ENCODE measurements around the gene UBE2V1.
"Not testable (repeated sequence)": the region's sequence is repeated elsewhere in the genome, so short reads cannot be mapped to it uniquely, and the experiment has no call there.

The UBE2V1 gene

GRCh38 chr20:50067018-50067417 is 45.9 kb downstream of the UBE2V1 start:
- TF ChIP-seq CTCF (IDR thresholded peaks at IDR 0.05; ENCODE audit: low read depth, low read length): no peak
- no peak overlapping the region for H3K4me3 ChIP-seq (ENCODE audit: low read depth, low read length)
- in situ Hi-C loops (cut with HindIII; ENCODE audit: low sequenced_read_pairs): no loop called here
- DNase-seq (ENCODE audit: low read depth, low spot score): no peak

- TF ChIP-seq CTCF (IDR thresholded peaks at IDR 0.05; ENCODE audit: low read depth, low read length): no peak
- no peak overlapping the region for H3K4me3 ChIP-seq (ENCODE audit: low read depth, low read length)
- in situ Hi-C loops (cut with HindIII; ENCODE audit: low sequenced_read_pairs): no loop called here
- DNase-seq (ENCODE audit: low read depth, low spot score): no peak
Observed at GRCh38 chr20:50066161-50066834, 46.7 kb downstream of the UBE2V1 start.

GRCh38 chr20:50065325-50065615 is 47.7 kb downstream of the UBE2V1 start:
- TF ChIP-seq CTCF (IDR thresholded peaks at IDR 0.05; ENCODE audit: low read depth, low read length): no peak
- DNase-seq (ENCODE audit: low read depth, low spot score): no peak
- in situ Hi-C loops (cut with HindIII; ENCODE audit: low sequenced_read_pairs): no loop called here
- H3K4me3 ChIP-seq (ENCODE audit: low read depth, low read length): no peak overlapping the region

GRCh38 chr20:50063763-50064162 is 49.2 kb downstream of the UBE2V1 start:
- H3K4me3 ChIP-seq (ENCODE audit: low read depth, low read length); DNase-seq (ENCODE audit: low read depth, low spot score); in situ Hi-C loops (cut with HindIII; ENCODE audit: low sequenced_read_pairs): not testable (repeated sequence)

GRCh38 chr20:50062006-50062838 is 50.7 kb downstream of the UBE2V1 start:
- TF ChIP-seq CTCF (IDR thresholded peaks at IDR 0.05; ENCODE audit: low read depth, low read length): no peak
- in situ Hi-C loops (cut with HindIII; ENCODE audit: low sequenced_read_pairs): no loop called here
- DNase-seq (ENCODE audit: low read depth, low spot score): no peak
- no peak overlapping the region for H3K4me3 ChIP-seq (ENCODE audit: low read depth, low read length)

GRCh38 chr20:50061151-50062005 is 51.6 kb downstream of the UBE2V1 start:
- H3K4me3 ChIP-seq (ENCODE audit: low read depth, low read length): no peak overlapping the region
- no peak for TF ChIP-seq CTCF (IDR thresholded peaks at IDR 0.05; ENCODE audit: low read depth, low read length)
- in situ Hi-C loops (cut with HindIII; ENCODE audit: low sequenced_read_pairs): no loop called here

More at GRCh38 chr20:50061151-50062005, 51.6 kb downstream of the UBE2V1 start:
- no peak for DNase-seq (ENCODE audit: low read depth, low spot score)
